Activated naive CD4-positive, alpha-beta T cell treated with anti-CD3 and anti-CD28 coated beads for 36 hours (primary cell): ENCODE data around the gene BAIAP3. TPM values are rescaled to one million over a fixed set of nuclear protein-coding genes. Genes with fewer than 3 reads are reported as not detected.
"Not testable (repeated sequence)": the region's sequence is repeated elsewhere in the genome, so short reads cannot be mapped to it uniquely, and the experiment has no call there.

Source experiments
- CTCF ChIA-PET: fragments of 350-600 bp; sonication (Branson Sonifier 250); formaldehyde crosslinking; loops from one replicate; lab custom pipeline; 2021; ENCODE audit warnings: antibody characterized with exemption; lab: Charles Lee
- DNase-seq: peaks from one replicate; pipeline ENCODE4 v3.0.0-alpha.2; 2020
- H3K27ac Mint-ChIP-seq: one replicate; pipeline ENCODE4 v1.8.0; 2021; ENCODE audit warnings: mild to moderate bottlenecking, mixed read lengths
- H3K27me3 Mint-ChIP-seq: one replicate; pipeline ENCODE4 v1.8.0; 2021; ENCODE audit warnings: low read depth, mixed read lengths
- H3K36me3 Mint-ChIP-seq: one replicate; pipeline ENCODE4 v1.8.0; 2021; ENCODE audit warnings: low read depth, mixed read lengths
- H3K4me1 Mint-ChIP-seq: one replicate; pipeline ENCODE4 v1.8.0; 2021; ENCODE audit warnings: low read depth, mixed read lengths
- H3K4me3 Mint-ChIP-seq: one replicate; pipeline ENCODE4 v1.8.0; 2021; ENCODE audit warnings: mild to moderate bottlenecking, moderate library complexity, mixed read lengths
- H3K9me3 Mint-ChIP-seq: one replicate; pipeline ENCODE4 v1.8.0; 2021; ENCODE audit warnings: mixed read lengths
- intact Hi-C: fragments of 100-400 bp; cut with micrococcal nuclease; formaldehyde crosslinking; loops from one replicate; pipeline ENCODE4 v1.15.1; 2023
- total RNA-seq, 2 experiments: library from RNA; stranded (reverse); gene quantifications; one replicate each; pipeline ENCODE4 v1.2.3, GENCODE V29; 2021

The BAIAP3 gene
- total RNA-seq, 2 experiments from 2014 or later, result 0.10 to 0.37 TPM

DNA sequence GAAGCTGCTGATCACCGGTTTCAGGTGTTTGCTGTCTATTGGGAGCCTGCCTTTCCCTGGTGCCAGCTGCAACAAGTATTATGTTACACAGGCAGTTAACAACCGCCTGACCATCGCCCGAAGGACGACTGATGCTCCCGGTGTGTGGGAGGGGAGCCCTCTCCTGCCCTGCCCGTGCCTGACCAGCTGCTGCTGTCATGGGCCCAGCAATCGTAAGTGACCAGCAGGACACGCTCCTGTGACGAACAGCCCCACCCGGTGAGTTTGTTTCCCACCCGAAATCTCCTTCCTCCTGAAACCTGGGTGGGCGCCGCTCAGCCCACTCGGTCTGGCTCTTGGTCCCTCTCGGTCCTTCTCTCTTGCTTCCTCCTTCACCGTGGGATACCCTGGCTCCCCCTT is 41.9 kb upstream of the BAIAP3 start:
- intact Hi-C loops, result no loop called here
- Mint-ChIP-seq H3K4me1 (peaks cover 6% of the 10 kb centered on the region), H3K36me3 (no peaks in the 10 kb centered on the region), H3K27me3 (peaks cover 48% of the 10 kb centered on the region), H3K9me3 (no peaks in the 10 kb centered on the region), H3K4me3 (no peak overlapping the region), H3K27ac (no peak overlapping the region)
- CTCF ChIA-PET, result no interaction called here
- DNase-seq, result no peak

DNA sequence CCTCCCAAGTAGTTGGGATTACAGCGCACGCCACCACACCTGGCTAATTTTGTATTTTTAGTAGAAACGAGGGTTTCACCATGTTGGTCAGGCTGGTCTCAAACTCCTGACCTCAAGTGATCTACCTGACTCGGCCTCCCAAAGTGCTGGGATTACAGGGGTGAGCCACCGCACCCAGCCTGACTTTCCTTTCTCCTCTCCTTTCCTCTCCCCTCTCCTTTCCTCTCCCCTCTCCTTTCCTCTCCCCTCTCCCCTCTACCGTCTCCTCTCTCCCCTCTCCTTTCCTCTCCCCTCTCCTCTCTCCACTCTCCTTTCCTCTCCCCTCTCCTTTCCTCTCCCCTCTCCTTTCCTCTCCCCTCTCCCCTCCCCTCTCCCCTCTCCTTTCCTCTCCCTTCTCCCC is 41.2 kb upstream of the BAIAP3 start:
- H3K4me3 Mint-ChIP-seq, intact Hi-C loops, H3K36me3 Mint-ChIP-seq, DNase-seq, H3K27ac Mint-ChIP-seq, H3K9me3 Mint-ChIP-seq, H3K4me1 Mint-ChIP-seq: not testable (repeated sequence)
- H3K27me3 Mint-ChIP-seq, result peaks cover 54% of the 10 kb centered on the region
- CTCF ChIA-PET, result interaction anchor here (0.9 kb wide), 1 partner anchor 806 kb away, joined by 5 read pairs; no protein-coding TSS in a partner anchor

GRCh38 chr16:1292808-1293207 is 40.6 kb upstream of the BAIAP3 start:
- H3K27ac Mint-ChIP-seq, intact Hi-C loops, H3K9me3 Mint-ChIP-seq, H3K36me3 Mint-ChIP-seq, H3K4me3 Mint-ChIP-seq, DNase-seq, H3K4me1 Mint-ChIP-seq: not testable (repeated sequence)
- CTCF ChIA-PET, result interaction anchor here (0.9 kb wide), 1 partner anchor 807 kb away, joined by 5 read pairs; no protein-coding TSS in a partner anchor
- H3K27me3 Mint-ChIP-seq, result peaks cover 50% of the 10 kb centered on the region

DNA sequence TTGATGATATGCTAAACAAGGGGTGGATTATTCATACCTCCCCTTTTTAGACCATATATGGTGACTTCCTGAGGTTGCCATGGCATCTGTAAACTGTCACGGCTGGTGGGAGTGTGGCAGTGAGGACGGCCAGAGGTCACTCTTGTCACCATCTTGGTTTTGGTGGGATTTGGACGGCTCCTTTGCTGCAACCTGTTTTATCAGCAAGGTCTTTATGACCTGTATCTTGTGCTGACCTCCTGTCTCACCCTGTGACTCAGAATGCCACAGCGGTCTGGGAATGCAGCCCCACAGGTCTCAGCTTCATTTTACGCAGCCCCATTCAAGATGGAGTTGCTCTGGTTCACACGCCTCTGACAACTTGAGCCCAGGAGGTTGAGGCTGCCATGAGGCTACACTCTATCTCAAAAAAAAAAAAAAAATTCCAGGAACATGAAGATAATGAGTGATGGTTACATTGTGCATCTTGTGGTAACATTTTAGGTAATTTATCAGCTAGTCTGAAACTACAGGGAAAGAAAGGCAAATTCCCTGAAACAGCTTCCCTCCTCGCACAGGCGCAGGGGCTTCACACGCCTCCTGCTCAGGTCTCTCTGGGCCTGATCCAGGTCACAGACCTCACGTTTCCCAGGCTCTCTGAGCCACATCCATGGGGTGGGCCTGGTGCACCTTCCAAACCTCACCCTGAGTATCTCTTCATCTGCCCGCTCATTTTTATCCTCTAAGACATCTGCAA is 39.4 kb upstream of the BAIAP3 start:
- Mint-ChIP-seq H3K4me1 (peaks cover 7% of the 10 kb centered on the region), H3K9me3 (no peaks in the 10 kb centered on the region), H3K36me3 (no peaks in the 10 kb centered on the region), H3K27ac (no peak overlapping the region), H3K27me3 (peaks cover 42% of the 10 kb centered on the region), H3K4me3 (no peak overlapping the region)
- CTCF ChIA-PET, result no interaction called here
- no peak for DNase-seq
- intact Hi-C loops, result no loop called here

DNA sequence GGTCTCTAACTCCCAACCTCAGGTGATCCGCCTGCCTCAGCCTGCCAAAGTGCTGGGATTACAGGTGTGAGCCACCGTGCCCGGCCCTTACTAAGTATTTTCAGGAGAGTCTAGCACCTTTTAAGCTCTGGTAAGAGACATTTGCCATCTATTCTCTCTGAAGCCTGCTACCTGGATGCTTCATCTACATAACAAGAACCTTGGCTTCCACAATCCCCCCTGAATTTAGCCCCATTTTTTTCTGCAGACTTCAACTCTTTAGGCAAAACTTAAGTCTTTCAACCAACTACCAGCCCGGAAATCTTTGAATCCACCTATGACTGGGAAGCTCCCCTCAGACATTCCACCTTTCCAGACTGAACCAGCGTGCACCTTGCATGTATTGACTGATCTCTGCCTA is 38.0 kb upstream of the BAIAP3 start:
- intact Hi-C loops, result no loop called here
- CTCF ChIA-PET, result no interaction called here
- no peak for DNase-seq
- no peaks in the 10 kb centered on the region for H3K9me3 Mint-ChIP-seq
- peaks cover 4% of the 10 kb centered on the region for H3K4me1 Mint-ChIP-seq
- H3K27ac Mint-ChIP-seq, result no peak overlapping the region
- no peak overlapping the region for H3K4me3 Mint-ChIP-seq
- no peaks in the 10 kb centered on the region for H3K36me3 Mint-ChIP-seq
- peaks cover 34% of the 10 kb centered on the region for H3K27me3 Mint-ChIP-seq

DNA sequence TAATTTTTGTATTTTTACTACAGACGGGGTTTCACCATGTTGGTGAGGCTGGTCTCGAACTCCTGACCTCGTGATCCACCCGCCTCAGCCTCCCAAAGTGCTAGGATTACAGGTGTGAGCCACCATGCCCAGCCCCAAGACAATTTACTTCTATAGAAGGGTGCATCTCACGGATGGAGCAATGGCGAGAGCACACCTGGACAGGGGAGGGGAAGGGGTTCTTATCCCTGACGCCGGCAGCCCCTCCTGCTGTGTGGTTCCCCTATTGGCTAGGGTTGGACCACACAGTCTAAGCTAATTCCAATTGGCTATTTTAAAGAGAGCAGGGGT is 36.8 kb upstream of the BAIAP3 start:
- CTCF ChIA-PET, result interaction anchor here (0.6 to 0.7 kb wide), 2 partner anchors 50 to 404 kb away, joined by 4 to 7 read pairs; no protein-coding TSS in a partner anchor
- H3K4me1 Mint-ChIP-seq, H3K9me3 Mint-ChIP-seq, DNase-seq, intact Hi-C loops, H3K27ac Mint-ChIP-seq, H3K36me3 Mint-ChIP-seq, H3K4me3 Mint-ChIP-seq: not testable (repeated sequence)
- H3K27me3 Mint-ChIP-seq, result peaks cover 27% of the 10 kb centered on the region

DNA sequence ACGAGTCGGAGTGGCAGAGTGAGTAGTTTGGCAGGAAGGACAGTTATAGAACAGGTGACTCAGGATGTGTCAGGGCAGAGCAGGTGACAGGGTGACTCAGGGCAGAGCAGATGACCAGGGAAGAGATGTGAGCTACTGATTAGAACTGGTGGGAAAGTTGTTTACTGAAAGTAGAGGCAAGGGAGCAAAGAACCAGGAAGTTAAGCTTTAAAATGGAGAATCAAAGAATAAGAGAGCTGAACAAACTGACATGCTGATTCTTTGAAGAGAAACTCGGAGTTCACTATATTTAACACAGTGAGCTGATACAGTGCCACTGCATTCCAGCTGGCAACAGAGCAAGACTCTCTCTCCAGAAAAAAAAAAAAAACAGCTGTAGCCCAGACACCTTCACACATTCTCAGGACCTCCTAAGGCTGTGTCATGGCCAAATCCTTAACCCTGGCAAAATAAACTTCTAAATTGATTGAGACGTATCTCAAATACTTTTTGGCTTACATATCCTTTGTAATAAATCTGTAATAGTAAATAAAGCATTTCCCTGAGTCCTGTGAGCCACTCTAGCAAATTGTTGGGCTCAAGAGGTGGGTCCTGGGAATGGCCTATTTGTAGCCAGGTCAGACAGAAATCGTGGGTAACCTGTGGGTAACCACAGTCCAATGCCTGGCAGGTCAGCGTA is 36.3 kb upstream of the BAIAP3 start:
- intact Hi-C loops, result no loop called here
- no peak overlapping the region for H3K27ac Mint-ChIP-seq
- DNase-seq, result peak; percentile 50
- H3K4me1 Mint-ChIP-seq, result peaks cover 8% of the 10 kb centered on the region
- H3K27me3 Mint-ChIP-seq, result peaks cover 25% of the 10 kb centered on the region
- H3K4me3 Mint-ChIP-seq, result no peak overlapping the region
- no peaks in the 10 kb centered on the region for H3K9me3 Mint-ChIP-seq
- H3K36me3 Mint-ChIP-seq, result no peaks in the 10 kb centered on the region
- CTCF ChIA-PET, result interaction anchor here (0.7 kb wide), 1 partner anchor 404 kb away, joined by 4 read pairs; no protein-coding TSS in a partner anchor

- DNase-seq, result no peak
- peaks cover 8% of the 10 kb centered on the region for H3K4me1 Mint-ChIP-seq
- no peak overlapping the region for H3K4me3 Mint-ChIP-seq
- no peaks in the 10 kb centered on the region for H3K9me3 Mint-ChIP-seq
- no peak overlapping the region for H3K27ac Mint-ChIP-seq
- CTCF ChIA-PET, result no interaction called here
- peaks cover 21% of the 10 kb centered on the region for H3K27me3 Mint-ChIP-seq
- H3K36me3 Mint-ChIP-seq, result no peaks in the 10 kb centered on the region
- intact Hi-C loops, result no loop called here
These were observed 35.0 kb upstream of the BAIAP3 start for GRCh38 chr16:1298406-1298805.

DNA sequence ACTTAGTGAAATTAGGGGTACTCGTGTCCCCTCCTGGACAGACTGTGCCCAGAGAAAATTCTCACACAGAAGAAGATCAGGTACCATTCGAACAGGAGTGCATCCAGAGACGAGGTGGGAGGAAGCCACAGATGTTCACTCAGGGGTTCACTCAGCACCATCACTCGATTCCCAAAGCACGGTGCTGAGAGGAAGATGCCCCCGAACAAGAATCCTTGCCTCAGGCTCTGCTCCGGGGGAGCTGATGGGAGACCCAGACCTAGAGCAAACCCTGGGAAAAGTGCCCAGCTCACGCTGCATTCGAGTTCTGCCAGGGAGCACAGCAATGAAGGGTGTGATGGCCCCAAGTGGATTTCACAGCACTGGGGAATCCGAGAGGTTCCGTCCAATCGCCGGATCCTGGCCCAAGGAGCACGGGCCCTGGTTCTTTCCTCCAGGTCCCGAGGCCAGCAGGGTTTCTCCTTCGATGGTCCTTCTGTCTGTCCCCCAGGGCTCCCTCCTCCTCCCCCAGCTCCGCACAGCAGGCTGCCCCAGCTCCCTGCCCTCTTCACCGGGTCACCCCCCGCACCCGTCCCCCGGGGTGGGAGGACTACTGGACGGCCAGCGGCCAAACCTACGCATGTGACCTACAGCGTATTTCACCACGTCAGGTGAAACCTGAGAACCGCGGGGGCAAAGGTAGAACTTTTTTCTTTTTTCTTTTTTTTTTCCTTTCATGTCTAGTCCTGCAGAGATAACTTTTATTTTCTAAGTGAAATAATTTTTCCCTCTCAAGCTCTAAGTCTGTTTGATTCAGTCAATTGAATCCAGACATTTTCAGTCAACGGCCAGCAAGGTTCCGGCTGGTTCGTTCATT is 34.2 kb upstream of the BAIAP3 start:
- no peaks in the 10 kb centered on the region for H3K36me3 Mint-ChIP-seq
- CTCF ChIA-PET, result interaction anchor here (1.0 to 1.6 kb wide), 2 partner anchors 9 to 10 kb away, joined by 4 read pairs; partner anchors contain the start of gene UBE2I
- H3K4me1 Mint-ChIP-seq, result peaks cover 13% of the 10 kb centered on the region
- no peak for DNase-seq
- intact Hi-C loops, result no loop called here
- H3K9me3 Mint-ChIP-seq, result peaks cover under 1% of the 10 kb centered on the region
- no peak overlapping the region for H3K27ac Mint-ChIP-seq
- H3K4me3 Mint-ChIP-seq, result no peak overlapping the region
- H3K27me3 Mint-ChIP-seq, result peaks cover 16% of the 10 kb centered on the region

DNA sequence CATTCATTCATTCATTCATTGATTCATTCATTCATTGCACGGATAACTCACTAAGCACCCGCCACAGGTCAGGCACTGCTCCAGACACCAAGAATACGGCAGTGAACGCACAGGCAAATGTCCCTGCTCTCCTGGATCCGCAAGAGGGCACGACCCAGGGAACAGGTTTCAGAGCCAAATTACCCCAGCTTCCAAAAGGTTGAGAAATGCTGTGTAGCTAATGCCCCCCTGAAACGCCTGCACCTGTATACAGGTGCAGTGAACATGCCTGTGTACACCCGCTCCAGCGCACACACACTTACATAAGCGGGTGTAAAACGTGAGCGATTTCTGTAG is 33.6 kb upstream of the BAIAP3 start:
- peaks cover 14% of the 10 kb centered on the region for H3K27me3 Mint-ChIP-seq
- no peak for DNase-seq
- peaks cover 16% of the 10 kb centered on the region for H3K4me1 Mint-ChIP-seq
- H3K27ac Mint-ChIP-seq, result no peak overlapping the region
- H3K9me3 Mint-ChIP-seq, result peaks cover 2% of the 10 kb centered on the region
- H3K4me3 Mint-ChIP-seq, result no peak overlapping the region
- intact Hi-C loops, result no loop called here
- CTCF ChIA-PET, result interaction anchor here (1.0 to 1.6 kb wide), 2 partner anchors 10 kb away, joined by 4 read pairs; partner anchors contain the start of gene UBE2I
- H3K36me3 Mint-ChIP-seq, result no peaks in the 10 kb centered on the region

DNA sequence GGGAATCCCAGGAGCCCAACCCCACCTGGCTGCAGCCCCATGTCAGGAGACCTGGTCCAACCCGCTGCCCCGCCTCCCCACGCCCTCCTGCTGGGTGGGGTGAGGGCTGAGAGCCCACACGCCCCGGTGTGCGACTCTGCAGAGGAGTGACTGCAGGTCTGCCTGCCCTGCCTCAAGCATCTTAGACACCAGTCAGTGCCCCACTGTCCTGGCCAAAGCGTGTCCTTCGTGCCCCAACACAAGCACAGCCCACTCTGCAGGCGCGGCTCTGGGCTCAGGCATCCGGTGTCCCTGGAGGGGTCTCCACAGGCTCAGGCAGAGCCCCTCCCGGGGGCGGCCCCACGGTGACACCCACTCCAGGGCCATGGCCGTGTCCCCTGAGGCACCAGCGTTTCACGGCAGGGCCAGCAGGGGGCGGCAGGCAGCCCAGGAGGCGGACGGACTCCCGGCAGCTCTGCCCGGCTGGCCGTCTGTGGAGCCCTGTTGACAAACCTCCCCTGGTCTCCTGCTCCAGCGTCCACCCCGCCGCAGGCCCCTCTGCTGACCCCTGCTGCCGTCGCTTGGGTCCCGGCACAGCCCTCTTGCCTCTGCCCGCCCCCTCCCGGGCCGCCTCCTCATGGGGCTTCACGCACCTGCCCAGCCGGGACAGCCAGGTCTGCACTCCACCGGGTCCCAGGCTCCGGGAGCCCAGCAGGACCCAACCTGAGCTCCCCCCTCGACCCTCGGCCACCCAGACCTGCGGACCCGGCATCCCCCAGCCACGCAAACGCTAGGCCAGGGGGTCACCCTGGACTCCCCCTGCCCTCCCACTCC is 32.6 kb upstream of the BAIAP3 start:
- Mint-ChIP-seq H3K4me1 (peaks cover 18% of the 10 kb centered on the region), H3K27ac (no peak overlapping the region), H3K9me3 (peaks cover 2% of the 10 kb centered on the region), H3K36me3 (no peaks in the 10 kb centered on the region), H3K27me3 (peaks cover 11% of the 10 kb centered on the region), H3K4me3 (no peak overlapping the region)
- CTCF ChIA-PET, result interaction anchor here (0.6 to 1.6 kb wide), 5 partner anchors 11 to 132 kb away, joined by 3 to 4 read pairs (median 3); partner anchors contain the start of gene UNKL
- peak; percentile 80 for DNase-seq
- intact Hi-C loops, result no loop called here
